HG03520 (cell line): ENCODE measurements around the gene BEST1.
"Not testable (repeated sequence)": the region's sequence is repeated elsewhere in the genome, so short reads cannot be mapped to it uniquely, and the experiment has no call there.

Source experiments
- ATAC-seq: cut with Tn5 transposase; IDR thresholded peaks from one replicate; pipeline ENCODE4 v1.9.1; 2021; ENCODE audit warnings: mild to moderate bottlenecking, moderate library complexity; ENCODE audit not compliant: unreplicated experiment

BEST1 gene

GRCh38 chr11:61976420-61976800 lies 26.3 kb downstream of the BEST1 start:
- no peak for ATAC-seq

- ATAC-seq: no peak
Measured at GRCh38 chr11:61976813-61977475, 26.8 kb downstream of the BEST1 start.

GRCh38 chr11:61978703-61979661 lies 28.8 kb downstream of the BEST1 start:
- ATAC-seq: no peak

- no peak for ATAC-seq
Measured at GRCh38 chr11:61980783-61981541, 30.8 kb downstream of the BEST1 start.

GRCh38 chr11:61983419-61983818 lies 33.3 kb downstream of the BEST1 start:
- ATAC-seq: no peak

- ATAC-seq: no peak
Measured at GRCh38 chr11:61985869-61986268, 35.7 kb downstream of the BEST1 start.

GRCh38 chr11:61994981-61995380 lies 44.8 kb downstream of the BEST1 start:
- ATAC-seq: no peak

- no peak for ATAC-seq
Measured at GRCh38 chr11:61996933-61997332, 46.8 kb downstream of the BEST1 start.

GRCh38 chr11:61999141-61999975 lies 49.2 kb downstream of the BEST1 start:
- no peak for ATAC-seq

- no peak for ATAC-seq
Measured at GRCh38 chr11:62000539-62001446, 50.6 kb downstream of the BEST1 start.

GRCh38 chr11:62001450-62002191 lies 51.5 kb downstream of the BEST1 start:
- no peak for ATAC-seq

- ATAC-seq: not testable (repeated sequence)
Measured at GRCh38 chr11:62002283-62002682, 52.1 kb downstream of the BEST1 start.

- ATAC-seq: no peak
Measured at GRCh38 chr11:62004473-62004872, 54.3 kb downstream of the BEST1 start.

GRCh38 chr11:62008193-62008592 lies 58.0 kb downstream of the BEST1 start:
- no peak for ATAC-seq

- no peak for ATAC-seq
Measured at GRCh38 chr11:62010935-62011528, 60.9 kb downstream of the BEST1 start.

GRCh38 chr11:62011881-62012280 lies 61.7 kb downstream of the BEST1 start:
- ATAC-seq: no peak

GRCh38 chr11:62012451-62012831 lies 62.3 kb downstream of the BEST1 start:
- ATAC-seq: no peak

- no peak for ATAC-seq
Measured at GRCh38 chr11:62012832-62013461, 62.8 kb downstream of the BEST1 start.
